Right atrium auricular region (tissue), 2 donors: ENCODE results near the gene ME1. TPM values are rescaled to one million over a fixed set of nuclear protein-coding genes. Genes with fewer than 3 reads are reported as not detected.

Experiments
- DNase-seq: peaks from one replicate; pipeline ENCODE4 v3.0.0-alpha.2; 2019; ENCODE audit warnings: low spot score
- H3K27ac ChIP-seq, 2 donors: fragments of 200-600 bp; sonication (generic); 1 replicate in 1 of 2; 2 replicates in 1 of 2; pipeline ENCODE4 v1.5.1; 2016 to 2019
- H3K27me3 ChIP-seq, 2 donors: fragments of 200-600 bp; sonication (generic); one replicate each; pipeline versions ENCODE4 v1.5.1 to v1.6.0; 2017 to 2019
- H3K36me3 ChIP-seq: fragments of 200-600 bp; sonication (generic); one replicate; pipeline ENCODE4 v1.5.1; 2016
- H3K4me1 ChIP-seq, 2 donors: fragments of 200-600 bp; sonication (generic); one replicate each; pipeline versions ENCODE4 v1.5.1 to v1.6.0; 2017 to 2019
- H3K4me3 ChIP-seq, 2 donors: fragments of 200-600 bp; sonication (generic); 1 replicate in 1 of 2; 2 replicates in 1 of 2; pipeline ENCODE4 v1.5.1; 2017 to 2019; ENCODE audit warnings: mild to moderate bottlenecking in 1 of 2, moderate library complexity in 1 of 2
- H3K9me3 ChIP-seq, 2 donors: fragments of 200-600 bp; sonication (generic); one replicate each; pipeline ENCODE4 v1.5.1; 2019
- CTCF ChIP-seq, 2 donors: fragments of 200-600 bp; sonication (generic); IDR thresholded peaks; one replicate each; pipeline ENCODE4 v1.5.1; 2019; ENCODE audit warnings: antibody characterized with exemption in 2 of 2
- total RNA-seq, 2 donors: library from RNA; depleted of rRNA; stranded (reverse); fragments of >200 nt; gene quantifications; one replicate each; pipeline ENCODE4 v1.1.0, GENCODE V29; 2016

Gene ME1
- total RNA-seq, result 10 to 100 TPM; 25.6 to 26.5 TPM

- Histone ChIP-seq H3K36me3 (no peaks in the 10 kb centered on the region), H3K27ac (peak within 1 kb of the TSS; percentile 86 to 89), H3K9me3 (no peaks in the 10 kb centered on the region), H3K4me3 (peak within 1 kb of the TSS; percentile 74 to 76), H3K27me3 (no peaks in the 10 kb centered on the region), H3K4me1 (peaks cover 0 to 5% of the 10 kb centered on the region in 2 donors)
- TF ChIP-seq CTCF (IDR thresholded peaks at IDR 0.05), result peak in 1 of 2 donors; percentile 11
- peak; percentile 87 for DNase-seq
Measured at GRCh38 chr6:83430611-83431544, at the start of gene ME1. ME1 (minus strand) TSS chr6:83431051; CDS start chr6:83430954, 97 bp downstream.

GRCh38 chr6:83480470-83480869, 49.6 kb upstream of the ME1 start:
- no peak for TF ChIP-seq CTCF (IDR thresholded peaks at IDR 0.05)
- H3K4me3 ChIP-seq, result no peak overlapping the region
- H3K4me1 ChIP-seq, result no peaks in the 10 kb centered on the region
- no peaks in the 10 kb centered on the region for H3K27me3 ChIP-seq
- H3K27ac ChIP-seq, result no peak overlapping the region
- DNase-seq, result no peak
- H3K9me3 ChIP-seq, result no peaks in the 10 kb centered on the region
- H3K36me3 ChIP-seq, result no peaks in the 10 kb centered on the region

- H3K36me3 ChIP-seq, result no peaks in the 10 kb centered on the region
- H3K4me3 ChIP-seq, result no peak overlapping the region
- H3K4me1 ChIP-seq, result no peaks in the 10 kb centered on the region
- no peaks in the 10 kb centered on the region for H3K9me3 ChIP-seq
- no peak for TF ChIP-seq CTCF (IDR thresholded peaks at IDR 0.05)
- H3K27ac ChIP-seq, result no peak overlapping the region
- DNase-seq, result no peak
- no peaks in the 10 kb centered on the region for H3K27me3 ChIP-seq
Measured at GRCh38 chr6:83479389-83479788, 48.5 kb upstream of the ME1 start.

GRCh38 chr6:83476971-83477370, 46.1 kb upstream of the ME1 start:
- H3K27me3 ChIP-seq, result no peaks in the 10 kb centered on the region
- no peak overlapping the region for H3K27ac ChIP-seq
- no peak for DNase-seq
- no peaks in the 10 kb centered on the region for H3K36me3 ChIP-seq
- TF ChIP-seq CTCF (IDR thresholded peaks at IDR 0.05), result no peak
- H3K9me3 ChIP-seq, result no peaks in the 10 kb centered on the region
- H3K4me3 ChIP-seq, result no peak overlapping the region
- H3K4me1 ChIP-seq, result no peaks in the 10 kb centered on the region

- H3K4me3 ChIP-seq, result no peak overlapping the region
- H3K4me1 ChIP-seq, result no peaks in the 10 kb centered on the region
- DNase-seq, result no peak
- no peaks in the 10 kb centered on the region for H3K9me3 ChIP-seq
- H3K36me3 ChIP-seq, result no peaks in the 10 kb centered on the region
- H3K27me3 ChIP-seq, result no peaks in the 10 kb centered on the region
- no peak overlapping the region for H3K27ac ChIP-seq
- TF ChIP-seq CTCF (IDR thresholded peaks at IDR 0.05), result no peak
Measured at GRCh38 chr6:83474309-83474708, 43.5 kb upstream of the ME1 start.
